GOT3 (cell line): ENCODE results near the gene MYOZ3.
A peak's percentile ranks its signal among the peaks of the same experiment; 100 is the strongest.

Source experiments
- DNase-seq: peaks from one replicate; lab custom pipeline; 2025; ENCODE audit warnings: mixed read lengths; lab: John Stamatoyannopoulos, UW

The MYOZ3 gene

DNA sequence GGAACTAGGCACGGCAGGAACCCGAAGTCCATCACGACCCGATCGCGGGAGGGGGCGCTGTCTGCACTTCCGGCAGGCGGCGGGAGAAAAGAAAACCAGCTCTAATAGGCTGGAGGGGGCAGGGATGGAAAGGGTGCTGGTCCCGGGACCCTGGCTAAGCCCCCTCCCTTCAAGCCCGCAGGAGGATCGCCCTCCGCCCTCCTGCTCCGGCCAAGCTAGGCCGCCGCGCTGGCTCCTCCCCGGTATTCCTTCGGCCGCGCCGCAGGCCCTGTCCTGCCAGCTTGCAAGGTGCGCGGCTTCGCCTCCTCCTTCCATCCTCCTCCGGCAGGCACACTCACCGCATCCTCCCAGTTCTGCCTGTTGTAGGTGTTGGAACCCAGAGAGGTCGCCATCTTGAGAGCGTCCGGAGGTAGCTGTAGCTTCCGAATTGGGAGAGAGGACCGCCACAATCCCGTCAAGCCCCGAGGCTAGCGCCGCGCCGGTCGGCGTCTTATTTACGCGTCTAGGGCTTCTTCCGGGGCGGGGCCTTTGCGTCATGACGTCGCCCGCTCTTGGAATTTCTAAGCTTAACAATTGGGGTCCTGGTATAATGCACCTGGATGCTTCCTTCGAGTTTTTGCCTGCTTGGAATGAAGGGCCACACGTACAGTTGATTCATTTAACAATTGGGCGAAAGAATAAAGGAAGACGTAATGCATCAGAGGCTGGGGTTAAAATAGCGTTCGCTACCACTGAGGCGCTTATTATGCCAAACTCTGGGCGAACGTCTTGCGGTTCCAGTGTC, 39.7 kb downstream of the MYOZ3 start, which contains the start of gene RBM22:
Gene RBM22, minus strand, starts transcription at position 469 of the 784 bp plus-strand sequence. Its CDS starts 77 bp downstream, at position 392.
- peak; percentile 69 for DNase-seq

DNA sequence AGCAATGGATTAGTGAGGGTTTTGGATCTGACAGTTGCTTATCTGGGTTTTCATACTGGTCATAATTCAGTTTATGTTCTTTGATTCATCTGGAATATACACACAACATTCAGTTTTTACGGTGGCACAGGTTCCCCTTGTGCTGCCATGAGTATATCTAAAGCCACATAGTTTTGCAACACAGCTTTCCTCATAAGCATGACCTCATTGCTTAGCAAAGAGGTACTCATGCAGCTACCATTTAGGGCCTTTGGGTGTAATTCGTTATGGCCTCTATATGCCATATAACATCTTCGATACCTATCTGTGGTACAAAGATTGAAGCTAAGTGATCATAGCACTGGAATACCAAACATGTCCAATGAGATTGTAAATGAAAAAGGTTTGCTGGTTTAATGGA, 42.7 kb downstream of the MYOZ3 start:
- DNase-seq, result no peak

DNA sequence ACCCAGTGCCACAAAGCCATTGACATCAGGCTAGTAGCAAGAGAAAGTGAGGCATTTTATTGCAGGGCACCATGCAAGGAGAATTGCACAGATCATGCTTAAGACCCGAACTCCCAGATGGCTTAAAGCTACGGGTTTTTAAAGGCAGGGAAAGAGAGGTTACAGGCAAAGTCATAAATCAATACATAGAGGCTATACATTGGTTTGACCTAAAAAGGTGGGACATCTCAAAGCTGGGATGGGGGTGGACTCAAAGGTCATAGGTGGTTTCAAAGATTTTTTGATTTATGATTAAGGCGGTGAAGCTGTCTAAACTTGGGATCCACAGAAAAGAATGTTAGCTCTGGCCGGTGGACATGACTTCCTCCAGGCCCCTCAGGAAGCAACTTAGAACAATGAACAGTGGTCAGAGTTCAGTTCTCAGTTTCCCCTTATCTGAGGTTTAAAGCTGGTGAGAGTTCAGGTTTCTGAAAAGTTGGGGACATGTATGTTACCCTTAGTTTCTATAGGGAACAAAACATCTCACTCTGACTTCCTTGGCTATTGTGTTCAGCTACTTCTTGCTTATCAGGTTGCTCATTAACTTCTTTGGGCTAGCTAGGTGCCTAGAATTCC, 45.8 kb downstream of the MYOZ3 start:
- DNase-seq, result no peak

DNA sequence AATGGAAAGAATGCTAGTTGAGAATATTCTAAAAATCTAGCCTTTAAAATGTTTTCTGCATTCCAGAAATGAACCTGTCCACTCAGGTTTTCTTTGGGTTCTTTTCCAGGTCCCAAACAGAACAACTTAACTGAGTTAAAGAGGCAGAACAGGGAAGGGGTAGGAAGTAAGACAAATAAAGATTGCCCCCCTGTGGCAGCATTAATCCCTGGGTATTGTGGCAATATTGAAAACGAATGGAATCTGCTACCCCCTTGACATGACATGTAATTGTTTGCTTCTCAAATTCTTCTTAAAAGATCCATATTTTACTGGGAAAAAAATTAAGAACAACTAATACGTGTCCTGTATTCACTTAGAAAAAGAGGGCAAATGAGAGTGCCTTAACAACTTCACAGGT, 49.1 kb downstream of the MYOZ3 start:
- DNase-seq, result no peak

DNA sequence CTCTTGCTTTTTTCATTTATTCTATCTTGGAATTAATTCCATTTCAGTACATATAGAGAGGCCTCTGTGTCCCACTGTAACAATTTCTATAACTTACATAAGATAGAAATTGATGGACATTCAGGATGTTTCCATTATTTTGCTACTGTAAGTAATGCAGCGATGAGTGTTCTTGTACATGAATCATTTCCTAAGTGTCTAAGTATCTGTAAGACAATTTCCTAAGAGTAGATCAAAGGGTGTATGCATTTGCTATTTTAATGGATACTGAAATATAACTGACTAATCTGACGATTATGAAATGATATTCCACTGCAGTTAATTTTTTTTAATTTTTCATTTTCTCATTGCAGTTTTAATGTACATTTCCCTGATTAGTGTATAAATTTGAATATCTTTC, 62.8 kb downstream of the MYOZ3 start:
- DNase-seq, result no peak
